ENCODE measurements around the gene ACAD11.

The ACAD11 gene

DNA sequence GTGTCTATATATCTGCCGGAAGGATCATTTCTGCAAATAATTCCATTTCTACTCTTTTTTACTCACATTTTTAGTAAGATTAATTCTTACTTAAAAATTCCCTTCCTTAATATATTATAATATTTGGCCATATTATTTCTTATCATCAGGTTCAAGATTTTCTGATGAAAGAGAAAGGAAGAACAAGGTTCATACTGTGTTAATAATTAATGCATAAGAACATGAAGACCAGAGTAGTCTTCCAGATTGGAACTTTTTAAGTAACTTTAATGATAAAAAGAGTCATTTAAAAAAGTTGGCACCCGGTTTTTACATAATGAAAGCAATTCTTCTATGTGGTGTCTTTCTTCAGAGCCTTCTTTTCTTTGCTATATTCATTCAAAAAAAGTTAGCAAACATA lies 61.9 kb downstream of the ACAD11 start:
- no peak overlapping the region for H3K27ac ChIP-seq
- TF ChIP-seq, protein P1, sequence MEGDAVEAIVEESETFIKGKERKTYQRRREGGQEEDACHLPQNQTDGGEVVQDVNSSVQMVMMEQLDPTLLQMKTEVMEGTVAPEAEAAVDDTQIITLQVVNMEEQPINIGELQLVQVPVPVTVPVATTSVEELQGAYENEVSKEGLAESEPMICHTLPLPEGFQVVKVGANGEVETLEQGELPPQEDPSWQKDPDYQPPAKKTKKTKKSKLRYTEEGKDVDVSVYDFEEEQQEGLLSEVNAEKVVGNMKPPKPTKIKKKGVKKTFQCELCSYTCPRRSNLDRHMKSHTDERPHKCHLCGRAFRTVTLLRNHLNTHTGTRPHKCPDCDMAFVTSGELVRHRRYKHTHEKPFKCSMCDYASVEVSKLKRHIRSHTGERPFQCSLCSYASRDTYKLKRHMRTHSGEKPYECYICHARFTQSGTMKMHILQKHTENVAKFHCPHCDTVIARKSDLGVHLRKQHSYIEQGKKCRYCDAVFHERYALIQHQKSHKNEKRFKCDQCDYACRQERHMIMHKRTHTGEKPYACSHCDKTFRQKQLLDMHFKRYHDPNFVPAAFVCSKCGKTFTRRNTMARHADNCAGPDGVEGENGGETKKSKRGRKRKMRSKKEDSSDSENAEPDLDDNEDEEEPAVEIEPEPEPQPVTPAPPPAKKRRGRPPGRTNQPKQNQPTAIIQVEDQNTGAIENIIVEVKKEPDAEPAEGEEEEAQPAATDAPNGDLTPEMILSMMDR (IDR thresholded peaks at IDR 0.05) = no peak
- TF ChIP-seq ZFX (IDR thresholded peaks at IDR 0.05; ENCODE audit: borderline replicate concordance) = no peak

DNA sequence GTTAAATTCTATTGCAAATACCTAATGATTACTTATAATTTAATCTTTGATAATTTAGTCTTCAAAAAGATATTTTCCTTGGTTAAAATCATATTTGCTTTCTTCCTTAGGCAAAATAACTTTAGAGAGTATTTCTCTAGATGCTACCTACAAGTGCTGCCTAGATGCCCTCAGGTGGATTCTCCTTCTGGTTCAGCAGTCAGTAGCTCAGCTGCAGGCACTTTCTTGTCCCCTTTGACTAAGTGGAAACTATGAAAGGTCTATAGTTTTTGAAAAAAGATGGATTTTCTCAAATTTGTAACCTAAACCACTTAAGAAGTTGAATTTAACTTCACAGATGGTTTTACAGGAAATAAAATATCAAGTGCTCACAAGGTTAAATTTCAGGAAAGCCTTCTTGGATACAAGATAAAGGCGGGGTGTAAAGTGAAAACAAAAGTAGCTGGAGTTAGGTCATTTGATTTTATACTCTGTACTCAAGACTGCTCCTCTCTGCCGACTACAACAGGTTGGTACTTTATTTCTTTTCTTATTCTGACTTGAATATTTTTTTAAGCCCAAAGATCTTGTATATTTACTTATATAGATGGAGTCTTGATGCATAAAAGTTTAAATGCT lies 62.7 kb downstream of the ACAD11 start, which contains the start of gene ACKR4:
TSS of gene ACKR4 (plus strand) at position 455 of the 618 bp plus-strand sequence. CDS start 3,128 bp downstream, outside the sequence.
- TF ChIP-seq ZFX (IDR thresholded peaks at IDR 0.05; ENCODE audit: borderline replicate concordance) = no peak

DNA sequence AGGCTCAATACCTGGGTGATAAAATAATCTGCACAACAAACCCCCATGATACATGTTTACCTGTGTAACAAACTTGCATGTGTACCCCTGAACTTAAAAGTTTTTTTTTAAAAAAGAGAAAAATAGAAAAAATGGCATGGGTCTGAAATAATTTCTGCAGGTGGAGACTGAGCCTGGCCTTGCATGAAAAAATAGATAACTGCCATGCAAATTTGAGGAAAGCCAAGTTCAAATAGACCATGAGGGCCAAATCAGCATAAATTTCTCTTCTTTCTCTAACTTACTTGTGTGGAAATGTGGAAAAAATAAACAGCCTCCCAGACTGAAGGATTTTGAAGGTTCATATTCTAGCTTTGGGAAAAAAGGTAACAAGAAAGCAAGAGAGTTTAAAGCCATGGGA lies 63.3 kb downstream of the ACAD11 start:
- H3K27ac ChIP-seq = no peak overlapping the region
- TF ChIP-seq, protein P1 (IDR thresholded peaks at IDR 0.05) = no peak
- no peak for TF ChIP-seq ZFX (IDR thresholded peaks at IDR 0.05; ENCODE audit: borderline replicate concordance)

More for the DNA sequence above, 62.7 kb downstream of the ACAD11 start, which contains the start of gene ACKR4:
- no peak within 1 kb of the TSS for H3K27ac ChIP-seq

DNA sequence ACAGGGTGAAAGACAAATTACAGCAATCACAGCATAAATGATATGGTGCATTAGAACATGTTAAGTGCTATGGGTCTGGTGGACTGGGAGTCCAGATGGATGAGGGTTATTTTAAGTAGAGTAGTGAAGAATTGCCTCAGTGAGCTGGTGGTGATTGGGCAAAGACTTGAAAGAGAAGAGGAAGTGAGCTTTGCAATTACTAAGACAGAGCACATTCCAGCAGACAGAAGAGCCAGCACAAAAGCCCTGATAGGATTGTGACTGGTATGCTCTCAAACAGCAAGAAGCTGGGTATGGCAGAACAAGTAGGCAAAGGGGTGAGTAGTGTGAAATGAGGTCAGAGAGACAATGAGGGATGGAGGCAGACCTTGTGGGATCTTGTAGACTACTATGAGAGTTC lies 64.6 kb downstream of the ACAD11 start:
- TF ChIP-seq, protein P1 (IDR thresholded peaks at IDR 0.05) = no peak
- TF ChIP-seq ZFX (IDR thresholded peaks at IDR 0.05; ENCODE audit: borderline replicate concordance) = no peak
- H3K27ac ChIP-seq = no peak overlapping the region

DNA sequence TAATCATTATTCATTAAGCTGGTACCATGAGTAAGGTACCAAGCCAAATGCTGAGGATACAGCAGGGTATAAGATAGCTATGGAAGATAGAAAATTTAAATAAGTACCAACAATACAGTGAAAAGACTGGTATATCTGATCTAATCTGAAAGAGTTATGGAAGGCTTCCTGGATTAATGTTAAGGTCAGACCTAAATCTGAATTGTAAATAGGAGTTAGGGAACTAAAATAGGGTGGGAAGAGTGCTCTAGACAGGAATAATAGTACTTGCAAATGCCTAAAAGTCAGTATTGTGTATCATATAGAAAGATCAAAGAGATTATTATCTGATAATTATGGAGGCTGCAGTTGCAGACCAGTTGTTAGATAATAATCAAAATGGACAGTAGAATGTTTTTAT lies 65.1 kb downstream of the ACAD11 start:
- TF ChIP-seq, protein P1 (IDR thresholded peaks at IDR 0.05) = no peak
- TF ChIP-seq ZFX (IDR thresholded peaks at IDR 0.05; ENCODE audit: borderline replicate concordance) = no peak
- no peak overlapping the region for H3K27ac ChIP-seq

DNA sequence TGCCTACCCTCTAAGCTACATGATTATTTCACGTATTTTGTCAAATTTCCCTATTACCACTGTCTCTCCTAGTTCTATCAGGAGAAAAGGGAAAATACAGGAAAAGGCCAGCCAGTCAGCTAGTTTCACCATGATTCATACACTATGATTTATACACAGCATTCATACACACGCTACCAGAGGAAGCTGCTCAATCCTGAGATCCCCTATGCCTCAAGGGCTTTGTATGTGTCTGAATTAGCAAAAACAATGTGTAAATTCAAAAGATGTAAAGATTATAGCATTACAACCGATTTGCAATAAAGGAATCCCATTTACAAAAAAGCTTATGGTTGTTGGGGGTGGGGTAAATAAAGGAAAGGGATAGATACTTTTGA lies 65.7 kb downstream of the ACAD11 start:
- TF ChIP-seq ZFX (IDR thresholded peaks at IDR 0.05; ENCODE audit: borderline replicate concordance) = no peak
- TF ChIP-seq, protein P1 (IDR thresholded peaks at IDR 0.05) = no peak
- H3K27ac ChIP-seq = no peak overlapping the region

DNA sequence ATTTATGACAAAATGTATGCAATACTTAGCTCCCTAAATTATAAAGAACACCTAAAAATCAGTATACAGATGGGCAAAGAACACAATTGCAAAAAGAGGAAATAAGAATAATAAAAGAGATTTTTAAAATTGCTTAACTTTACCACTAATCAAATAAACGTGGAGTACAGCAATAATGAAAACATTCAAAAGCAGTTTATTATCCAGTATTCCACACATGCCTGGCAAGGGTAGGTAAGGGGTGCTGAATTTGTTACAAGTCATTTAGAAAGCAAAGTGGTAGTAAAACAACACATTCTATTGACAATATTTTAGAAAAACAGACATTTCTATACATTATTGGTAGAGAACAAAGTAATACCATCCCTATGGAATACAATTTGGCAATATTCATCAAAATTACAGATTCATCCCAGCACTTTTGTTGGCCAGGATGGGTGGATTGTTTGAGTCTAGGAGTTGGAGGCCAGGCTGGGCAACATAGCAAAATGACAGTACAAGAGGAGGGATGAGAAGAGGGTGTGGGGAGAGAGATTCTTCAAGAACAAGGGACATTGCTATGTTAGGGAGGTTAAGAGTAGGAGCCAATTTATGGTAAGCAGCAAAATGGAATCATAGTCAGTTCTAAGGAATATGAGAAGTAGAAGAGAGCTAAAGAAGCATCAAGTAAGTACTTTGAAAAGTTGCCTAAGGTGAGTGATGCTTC lies 66.2 kb downstream of the ACAD11 start:
- H3K27ac ChIP-seq = no peak overlapping the region
- TF ChIP-seq ZFX (IDR thresholded peaks at IDR 0.05; ENCODE audit: borderline replicate concordance) = no peak
- TF ChIP-seq, protein P1 (IDR thresholded peaks at IDR 0.05) = no peak

Measured in 22Rv1 (cell line).